ENCODE data around the gene TMEM190.
"Not testable (repeated sequence)": the region's sequence is repeated elsewhere in the genome, so short reads cannot be mapped to it uniquely, and the experiment has no call there.

TMEM190 gene

GRCh38 chr19:55376241-55376933 lies at the start of gene TMEM190:
Gene TMEM190, plus strand, starts transcription at chr19:55376826. Its CDS starts 28 bp downstream, at chr19:55376854.
- no peak for DNase-seq (ENCODE audit: low read depth, low spot score)
- no peak within 1 kb of the TSS for H3K27ac ChIP-seq

GRCh38 chr19:55328774-55329318 lies 47.8 kb upstream of the TMEM190 start:
- not testable (repeated sequence) for DNase-seq (ENCODE audit: low read depth, low spot score); H3K27ac ChIP-seq

GRCh38 chr19:55329791-55330190 lies 46.8 kb upstream of the TMEM190 start:
- not testable (repeated sequence) for DNase-seq (ENCODE audit: low read depth, low spot score); H3K27ac ChIP-seq

- DNase-seq (ENCODE audit: low read depth, low spot score) = no peak
- no peak overlapping the region for H3K27ac ChIP-seq
These were observed 42.8 kb upstream of the TMEM190 start for GRCh38 chr19:55333870-55334269.

- peak; percentile 79 for DNase-seq (ENCODE audit: low read depth, low spot score)
- peak overlapping the region; percentile 52 for H3K27ac ChIP-seq
These were observed 40.5 kb upstream of the TMEM190 start for GRCh38 chr19:55336101-55336500.

- peak within 1 kb of the TSS; percentile 100 for H3K27ac ChIP-seq
- peak; percentile 99 for DNase-seq (ENCODE audit: low read depth, low spot score)
These were observed 37.3 kb upstream of the TMEM190 start, which contains the start of gene KMT5C for GRCh38 chr19:55339105-55339888. Gene KMT5C, plus strand, starts transcription at chr19:55339876. Its CDS starts 2,061 bp downstream, at chr19:55341937.

- no peak for DNase-seq (ENCODE audit: low read depth, low spot score)
- peak overlapping the region; percentile 100 for H3K27ac ChIP-seq
These were observed 36.5 kb upstream of the TMEM190 start for GRCh38 chr19:55339889-55340783.

- peak overlapping the region; percentile 100 for H3K27ac ChIP-seq
- DNase-seq (ENCODE audit: low read depth, low spot score) = no peak
These were observed 35.9 kb upstream of the TMEM190 start for GRCh38 chr19:55340784-55341147.

- peak overlapping the region; percentile 100 for H3K27ac ChIP-seq
- no peak for DNase-seq (ENCODE audit: low read depth, low spot score)
These were observed 35.4 kb upstream of the TMEM190 start for GRCh38 chr19:55341171-55341588.

GRCh38 chr19:55341595-55342531 lies 34.8 kb upstream of the TMEM190 start:
- no peak for DNase-seq (ENCODE audit: low read depth, low spot score)
- H3K27ac ChIP-seq = no peak overlapping the region

- H3K27ac ChIP-seq = peak overlapping the region; percentile 26
These were observed 32.2 kb upstream of the TMEM190 start for GRCh38 chr19:55344444-55344843.

GRCh38 chr19:55345101-55345817 lies 31.4 kb upstream of the TMEM190 start:
- peak overlapping the region; percentile 26 for H3K27ac ChIP-seq

More at GRCh38 chr19:55344444-55344843, 32.2 kb upstream of the TMEM190 start:
- no peak for DNase-seq (ENCODE audit: low read depth, low spot score)

GRCh38 chr19:55345818-55346724 lies 30.6 kb upstream of the TMEM190 start:
- DNase-seq (ENCODE audit: low read depth, low spot score) = no peak
- no peak overlapping the region for H3K27ac ChIP-seq

More at GRCh38 chr19:55345101-55345817, 31.4 kb upstream of the TMEM190 start:
- DNase-seq (ENCODE audit: low read depth, low spot score) = no peak

- no peak for DNase-seq (ENCODE audit: low read depth, low spot score)
- H3K27ac ChIP-seq = no peak overlapping the region
These were observed 29.7 kb upstream of the TMEM190 start for GRCh38 chr19:55346725-55347441.

- no peak overlapping the region for H3K27ac ChIP-seq
- no peak for DNase-seq (ENCODE audit: low read depth, low spot score)
These were observed 29.1 kb upstream of the TMEM190 start for GRCh38 chr19:55347442-55348009.

GRCh38 chr19:55348317-55349034 lies 28.1 kb upstream of the TMEM190 start:
- DNase-seq (ENCODE audit: low read depth, low spot score) = no peak
- H3K27ac ChIP-seq = no peak overlapping the region

Measured in epithelial cell of prostate (primary cell).